ENCODE measurements around the gene FSCN2. TPM values are rescaled to one million over a fixed set of nuclear protein-coding genes. Genes with fewer than 3 reads are reported as not detected.
"Not testable (repeated sequence)": the region's sequence is repeated elsewhere in the genome, so short reads cannot be mapped to it uniquely, and the experiment has no call there.

The FSCN2 gene
- total RNA-seq, 1 donor from 2014 or later = 0.52 TPM

DNA sequence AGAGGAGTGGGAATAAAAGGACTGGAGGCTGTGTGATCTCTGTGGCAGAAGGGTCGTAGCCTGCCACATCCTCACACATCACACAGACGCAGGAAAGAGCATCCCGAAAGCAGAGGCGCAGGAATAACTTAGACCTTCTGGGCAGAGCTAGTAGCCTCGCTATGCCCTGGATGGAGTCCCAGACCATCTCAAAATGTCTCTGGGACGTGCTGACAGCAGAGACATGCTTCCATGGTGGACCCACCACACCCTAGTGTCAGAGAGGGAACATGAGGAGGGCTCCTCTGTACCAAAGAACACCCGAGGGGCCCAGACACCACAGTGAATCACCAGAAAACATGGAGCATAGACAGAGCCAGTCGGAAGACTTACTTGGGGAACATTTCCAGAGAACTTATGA lies 53.6 kb downstream of the FSCN2 start:
- H3K4me3 Mint-ChIP-seq = no peak overlapping the region
- DNase-seq (ENCODE audit: low spot score) = no peak
- H3K4me1 Mint-ChIP-seq (ENCODE audit: low read depth) = peaks cover 7% of the 10 kb centered on the region
- H3K36me3 Mint-ChIP-seq (ENCODE audit: low read depth) = peaks cover 36% of the 10 kb centered on the region
- H3K27ac Mint-ChIP-seq = no peak overlapping the region
- intact Hi-C loops (cut with micrococcal nuclease) = no loop called here
- no peaks in the 10 kb centered on the region for H3K9me3 Mint-ChIP-seq
- H3K27me3 Mint-ChIP-seq (ENCODE audit: insufficient read depth) = no peaks in the 10 kb centered on the region

DNA sequence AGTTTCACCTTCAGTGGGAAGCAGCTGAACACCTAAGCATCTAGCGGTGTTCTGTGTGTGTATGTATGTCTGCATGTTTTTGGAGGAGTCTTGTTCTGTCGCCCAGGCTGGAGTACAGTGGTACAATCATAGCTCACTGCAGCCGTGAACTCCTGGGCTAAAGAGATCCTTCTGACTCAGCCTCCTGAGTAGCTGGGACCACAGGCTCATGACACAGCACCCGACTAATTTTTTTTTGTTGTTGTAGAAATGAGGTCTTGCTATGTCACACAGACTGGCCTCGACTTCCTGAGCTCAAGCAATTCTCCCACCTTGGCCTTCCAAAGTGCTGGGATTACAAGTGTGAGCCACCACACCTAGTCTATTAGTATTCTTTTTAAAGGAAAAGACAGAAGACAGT lies 54.2 kb downstream of the FSCN2 start:
- Mint-ChIP-seq H3K4me3 (no peak overlapping the region), H3K27me3 (ENCODE audit: insufficient read depth) (no peaks in the 10 kb centered on the region), H3K4me1 (ENCODE audit: low read depth) (peaks cover 7% of the 10 kb centered on the region), H3K36me3 (ENCODE audit: low read depth) (peaks cover 37% of the 10 kb centered on the region), H3K27ac (no peak overlapping the region), H3K9me3 (no peaks in the 10 kb centered on the region)
- no peak for DNase-seq (ENCODE audit: low spot score)
- intact Hi-C loops (cut with micrococcal nuclease) = no loop called here

DNA sequence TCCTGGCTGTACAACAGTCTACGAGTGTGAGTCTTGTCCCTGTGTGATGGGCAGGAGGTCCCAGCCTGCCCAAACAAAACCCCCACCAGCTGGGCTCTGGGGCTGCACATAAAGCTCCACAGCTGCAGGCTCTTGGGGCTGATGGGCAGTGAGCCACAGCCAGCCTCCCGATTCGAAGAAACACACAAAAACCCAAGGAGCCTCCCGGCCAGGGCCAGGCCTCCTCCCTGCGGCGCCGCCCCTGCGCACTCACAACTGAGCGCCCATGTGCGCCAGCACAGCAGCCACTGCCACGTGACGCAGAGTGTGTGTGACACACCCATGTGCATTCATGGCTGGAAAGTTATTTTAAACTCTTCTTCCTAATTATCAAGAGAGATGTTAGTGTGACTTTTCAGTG lies 54.6 kb downstream of the FSCN2 start:
- Mint-ChIP-seq H3K4me1 (ENCODE audit: low read depth) (peaks cover 7% of the 10 kb centered on the region), H3K36me3 (ENCODE audit: low read depth) (peaks cover 37% of the 10 kb centered on the region), H3K4me3 (no peak overlapping the region), H3K27ac (no peak overlapping the region), H3K27me3 (ENCODE audit: insufficient read depth) (no peaks in the 10 kb centered on the region), H3K9me3 (no peaks in the 10 kb centered on the region)
- no peak for DNase-seq (ENCODE audit: low spot score)
- intact Hi-C loops (cut with micrococcal nuclease) = no loop called here

DNA sequence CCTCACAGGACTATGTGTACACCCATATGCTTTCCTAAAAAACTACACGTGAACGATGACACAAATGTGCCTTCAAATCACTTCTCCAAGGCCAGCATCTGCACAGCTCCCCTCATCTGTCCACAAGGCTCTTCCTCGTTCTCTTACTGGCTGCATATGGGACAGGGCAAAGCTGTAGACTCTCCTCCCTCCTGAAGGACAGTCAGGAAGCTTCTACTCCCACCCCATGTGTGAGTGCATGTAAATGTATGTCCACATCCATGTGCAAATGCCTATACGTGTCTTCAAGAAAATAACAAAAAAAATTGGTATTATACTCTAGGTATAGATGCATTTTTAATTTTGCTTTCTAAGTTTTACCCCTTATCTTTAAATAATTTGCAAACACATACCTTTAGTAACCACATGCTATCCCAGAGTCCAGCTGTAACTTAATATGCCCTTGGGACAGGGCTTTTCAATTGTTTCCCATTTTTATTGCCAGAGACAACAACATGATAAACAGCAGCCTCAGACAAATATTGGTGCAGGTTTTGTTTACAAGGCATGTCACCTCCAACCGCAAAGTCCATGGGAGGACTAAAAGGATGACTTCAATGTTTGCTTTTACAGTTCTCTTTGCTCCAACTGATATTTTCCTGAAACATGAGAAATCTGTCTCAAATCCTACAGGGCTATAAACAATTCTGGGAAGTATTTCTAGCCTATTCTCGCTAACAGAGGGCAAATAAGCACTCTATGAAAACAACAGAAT lies 55.6 kb downstream of the FSCN2 start:
- peaks cover 45% of the 10 kb centered on the region for H3K36me3 Mint-ChIP-seq (ENCODE audit: low read depth)

DNA sequence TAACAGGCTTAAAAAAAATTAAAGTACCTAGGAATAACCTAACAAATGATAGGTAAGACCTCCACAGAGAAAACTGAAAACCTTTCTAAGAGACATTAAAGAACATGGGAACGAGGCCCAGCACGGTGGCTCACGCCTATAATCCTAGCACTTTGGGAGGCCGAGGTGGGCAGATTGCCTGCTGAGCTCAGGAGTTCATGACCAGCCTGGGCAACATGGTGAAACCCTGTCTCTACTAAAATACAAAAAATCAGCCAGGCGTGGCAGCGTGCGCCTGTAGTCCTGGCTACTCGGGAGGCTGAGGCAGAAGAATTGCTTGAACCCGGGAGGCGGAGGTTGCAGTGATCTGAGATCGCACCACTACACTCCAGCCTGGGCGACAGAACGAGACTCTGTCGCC lies 56.6 kb downstream of the FSCN2 start:
- H3K4me3 Mint-ChIP-seq; H3K4me1 Mint-ChIP-seq (ENCODE audit: low read depth); intact Hi-C loops (cut with micrococcal nuclease); H3K27me3 Mint-ChIP-seq (ENCODE audit: insufficient read depth); H3K27ac Mint-ChIP-seq; DNase-seq (ENCODE audit: low spot score); H3K9me3 Mint-ChIP-seq: not testable (repeated sequence)
- peaks cover 50% of the 10 kb centered on the region for H3K36me3 Mint-ChIP-seq (ENCODE audit: low read depth)

More for the DNA sequence above, 55.6 kb downstream of the FSCN2 start:
- Mint-ChIP-seq H3K27me3 (ENCODE audit: insufficient read depth) (no peaks in the 10 kb centered on the region), H3K27ac (no peak overlapping the region), H3K4me1 (ENCODE audit: low read depth) (no peaks in the 10 kb centered on the region), H3K9me3 (no peaks in the 10 kb centered on the region), H3K4me3 (no peak overlapping the region)
- intact Hi-C loops (cut with micrococcal nuclease) = no loop called here
- no peak for DNase-seq (ENCODE audit: low spot score)

DNA sequence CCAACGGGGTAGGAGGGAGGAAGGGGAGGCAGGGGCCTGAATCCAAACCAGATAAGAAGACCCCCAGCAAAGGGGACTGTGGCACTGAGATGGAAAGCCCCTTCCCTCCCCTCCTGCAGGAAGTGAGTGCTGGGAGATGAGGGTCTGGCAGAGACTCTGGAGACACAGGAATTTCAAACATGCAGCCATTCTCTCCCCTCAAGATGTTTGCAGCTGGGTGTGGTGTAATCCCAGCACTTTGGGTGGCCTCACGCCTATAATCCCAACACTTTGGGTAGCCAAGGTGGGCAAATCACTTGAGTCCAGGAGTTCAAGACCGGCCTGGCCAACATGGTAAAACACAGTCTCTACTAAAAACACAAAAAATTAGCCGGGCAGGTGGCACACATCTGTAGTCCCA lies 57.9 kb downstream of the FSCN2 start:
- intact Hi-C loops (cut with micrococcal nuclease) = no loop called here
- H3K27me3 Mint-ChIP-seq (ENCODE audit: insufficient read depth) = no peaks in the 10 kb centered on the region
- H3K4me1 Mint-ChIP-seq (ENCODE audit: low read depth) = no peaks in the 10 kb centered on the region
- no peak overlapping the region for H3K4me3 Mint-ChIP-seq
- H3K27ac Mint-ChIP-seq = no peak overlapping the region
- DNase-seq (ENCODE audit: low spot score) = no peak
- peaks cover 51% of the 10 kb centered on the region for H3K36me3 Mint-ChIP-seq (ENCODE audit: low read depth)
- H3K9me3 Mint-ChIP-seq = no peaks in the 10 kb centered on the region

Other genes with a start within 250 kb of the FSCN2 start
- gene SLC38A10, start 233.1 kb upstream of the FSCN2 start, total RNA-seq = 99.7 and 101 TPM in 2 replicates
- gene BAHCC1, start 132.9 kb upstream of the FSCN2 start, total RNA-seq = 0.02 and 0.08 TPM in 2 replicates
- 3,516 TPM in 2 replicates for gene ACTG1, start 15.6 kb upstream of the FSCN2 start, total RNA-seq
- gene FAAP100, start 24.0 kb downstream of the FSCN2 start, total RNA-seq = 69.2 and 69.5 TPM in 2 replicates
- 138 and 157 TPM in 2 replicates for gene NPLOC4, start 108.7 kb downstream of the FSCN2 start, total RNA-seq
- 0.21 and 0.66 TPM in 2 replicates for gene TSPAN10, start 108.8 kb downstream of the FSCN2 start, total RNA-seq
- gene PDE6G, start 128.2 kb downstream of the FSCN2 start, total RNA-seq = 5.8 and 8.7 TPM in 2 replicates
- 54.3 and 57.5 TPM in 2 replicates for gene OXLD1, start 138.2 kb downstream of the FSCN2 start, total RNA-seq
- gene CCDC137, start 138.4 kb downstream of the FSCN2 start, total RNA-seq = 59.3 and 62.1 TPM in 2 replicates
- 37.6 and 40.0 TPM in 2 replicates for gene ARL16, start 155.4 kb downstream of the FSCN2 start, total RNA-seq
- 133 and 144 TPM in 2 replicates for gene HGS, start 155.6 kb downstream of the FSCN2 start, total RNA-seq
- 232 TPM in 2 replicates for gene MRPL12, start 175.0 kb downstream of the FSCN2 start, total RNA-seq
- 45.7 and 49.6 TPM in 2 replicates for gene SLC25A10, start 183.9 kb downstream of the FSCN2 start, total RNA-seq